ENCODE measurements around the gene RORB.
"Not testable (repeated sequence)": the region's sequence is repeated elsewhere in the genome, so short reads cannot be mapped to it uniquely, and the experiment has no call there.

RORB gene

GRCh38 chr9:74528207-74528606, 31.1 kb downstream of the RORB start:
- TF ChIP-seq CTCF (IDR thresholded peaks at IDR 0.05; ENCODE audit: low read depth, low read length): no peak
- no peak overlapping the region for H3K4me3 ChIP-seq (ENCODE audit: low read depth, low read length)

- not testable (repeated sequence) for H3K4me3 ChIP-seq (ENCODE audit: low read depth, low read length)
Measured at GRCh38 chr9:74530458-74530857, 33.3 kb downstream of the RORB start.

- no peak overlapping the region for H3K4me3 ChIP-seq (ENCODE audit: low read depth, low read length)
- TF ChIP-seq CTCF (IDR thresholded peaks at IDR 0.05; ENCODE audit: low read depth, low read length): no peak
Measured at GRCh38 chr9:74533253-74533652, 36.1 kb downstream of the RORB start.

- no peak overlapping the region for H3K4me3 ChIP-seq (ENCODE audit: low read depth, low read length)
- TF ChIP-seq CTCF (IDR thresholded peaks at IDR 0.05; ENCODE audit: low read depth, low read length): no peak
Measured at GRCh38 chr9:74534841-74535240, 37.7 kb downstream of the RORB start.

- H3K4me3 ChIP-seq (ENCODE audit: low read depth, low read length): no peak overlapping the region
- TF ChIP-seq CTCF (IDR thresholded peaks at IDR 0.05; ENCODE audit: low read depth, low read length): no peak
Measured at GRCh38 chr9:74543145-74543544, 46.0 kb downstream of the RORB start.

- no peak for TF ChIP-seq CTCF (IDR thresholded peaks at IDR 0.05; ENCODE audit: low read depth, low read length)
- no peak overlapping the region for H3K4me3 ChIP-seq (ENCODE audit: low read depth, low read length)
Measured at GRCh38 chr9:74551266-74551665, 54.1 kb downstream of the RORB start.

GRCh38 chr9:74554751-74555419, 57.8 kb downstream of the RORB start:
- no peak for TF ChIP-seq CTCF (IDR thresholded peaks at IDR 0.05; ENCODE audit: low read depth, low read length)
- no peak overlapping the region for H3K4me3 ChIP-seq (ENCODE audit: low read depth, low read length)

- no peak overlapping the region for H3K4me3 ChIP-seq (ENCODE audit: low read depth, low read length)
- no peak for TF ChIP-seq CTCF (IDR thresholded peaks at IDR 0.05; ENCODE audit: low read depth, low read length)
Measured at GRCh38 chr9:74555565-74555964, 58.4 kb downstream of the RORB start.

Measured in WI38 (cell line).